Stimulated activated CD4-positive, alpha-beta T cell treated with anti-CD3 and anti-CD28 coated beads, Interleukin-4, amount 100 ng/mL, for 48 hours (primary cell): ENCODE results near the gene P2RY12.

Source experiments
- DNase-seq, 2 donors: peaks; one replicate each; pipeline ENCODE4 v3.0.0-alpha.2; 2020; ENCODE audit warnings: low read depth in 2 of 2

The P2RY12 gene

DNA sequence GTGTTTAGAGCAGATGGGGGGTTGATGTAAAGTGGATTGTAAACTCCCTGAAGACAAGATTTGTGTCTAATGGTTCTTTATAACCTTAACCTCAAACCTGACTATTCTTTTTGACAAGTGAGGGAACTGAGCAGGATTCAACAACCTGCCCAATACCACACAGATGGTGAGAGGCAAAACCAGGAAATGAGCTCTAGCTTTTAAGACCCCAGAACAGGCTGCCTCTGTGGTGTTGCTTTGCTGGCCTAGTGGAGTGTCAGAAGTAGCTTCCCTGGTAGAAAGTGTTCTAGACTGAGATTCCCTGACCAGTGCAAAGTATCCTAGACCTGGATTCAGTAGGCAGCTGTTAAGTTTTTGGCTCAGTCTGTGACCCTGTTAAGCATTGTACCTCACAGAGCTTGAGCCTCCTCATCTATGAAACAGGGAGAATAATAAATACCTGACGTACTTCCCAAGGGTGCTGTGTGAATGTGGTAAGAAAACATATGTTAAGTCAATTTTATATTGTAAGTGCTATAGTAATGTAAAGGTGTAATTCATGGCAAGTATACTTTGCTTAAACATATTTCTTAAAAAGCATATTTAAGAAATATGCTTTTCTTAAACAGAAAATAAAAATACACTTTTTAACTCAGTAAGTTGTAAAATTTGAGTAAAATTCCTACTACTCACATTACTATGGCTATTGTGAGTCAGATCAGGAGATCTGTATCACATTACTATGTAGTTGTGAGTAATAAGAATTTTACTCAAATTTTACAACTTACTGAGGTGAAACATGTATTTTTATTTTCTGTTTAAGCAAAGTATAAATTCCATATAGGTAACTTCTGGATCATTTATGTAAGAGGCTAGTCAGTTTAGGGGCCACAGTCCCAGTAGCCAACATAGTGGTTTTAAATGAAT, 76.7 kb downstream of the P2RY12 start:
- DNase-seq = no peak

DNA sequence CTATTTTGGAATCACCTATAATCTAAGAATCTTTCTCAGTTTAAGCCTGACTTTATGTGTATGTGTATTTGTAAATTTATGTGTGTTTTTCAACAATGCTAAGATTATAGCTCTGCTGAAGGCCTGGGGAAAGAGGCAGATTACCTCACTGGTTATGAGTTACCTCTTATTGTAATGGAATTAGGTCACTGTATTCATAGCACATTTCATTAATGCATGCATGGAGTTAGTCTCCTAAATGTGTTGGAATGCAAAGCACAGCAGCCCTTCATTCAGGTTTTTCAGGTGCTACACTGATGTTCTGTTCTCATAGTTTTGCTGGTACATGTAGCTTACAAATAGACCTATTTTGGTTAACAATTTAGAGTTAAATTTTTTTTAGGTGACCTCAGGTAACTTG, 77.4 kb downstream of the P2RY12 start:
- no peak for DNase-seq

DNA sequence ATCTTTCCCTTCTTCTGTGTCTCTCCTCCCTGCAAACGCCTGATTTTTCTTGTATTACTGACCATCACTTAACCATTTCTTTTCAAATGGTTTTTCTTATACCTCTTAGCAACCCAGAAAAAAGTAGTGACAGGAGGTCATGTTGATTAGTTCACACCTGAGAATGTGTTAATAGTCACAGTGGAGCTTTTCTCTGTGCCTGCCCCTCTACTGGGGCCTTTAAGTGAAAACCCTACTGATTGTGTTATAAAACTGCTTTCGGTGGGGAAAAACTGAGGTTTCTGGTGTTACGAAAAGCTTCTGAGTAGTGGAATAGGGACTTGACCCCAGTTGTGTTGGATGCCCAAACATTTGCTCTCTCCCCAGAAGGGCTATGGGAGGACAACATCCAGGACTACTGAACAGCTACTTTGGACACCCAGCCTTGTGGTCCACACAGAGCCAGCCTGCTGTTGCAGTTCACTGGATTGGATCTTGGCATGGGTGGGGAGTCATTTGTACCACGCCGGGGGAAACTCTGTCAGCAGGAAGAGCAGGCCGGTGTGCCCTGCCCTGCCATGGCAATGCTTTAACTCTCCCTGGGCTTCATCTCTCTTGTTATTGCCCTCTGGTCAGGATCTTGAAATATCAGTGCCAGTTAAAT, 78.3 kb downstream of the P2RY12 start:
- DNase-seq = no peak

DNA sequence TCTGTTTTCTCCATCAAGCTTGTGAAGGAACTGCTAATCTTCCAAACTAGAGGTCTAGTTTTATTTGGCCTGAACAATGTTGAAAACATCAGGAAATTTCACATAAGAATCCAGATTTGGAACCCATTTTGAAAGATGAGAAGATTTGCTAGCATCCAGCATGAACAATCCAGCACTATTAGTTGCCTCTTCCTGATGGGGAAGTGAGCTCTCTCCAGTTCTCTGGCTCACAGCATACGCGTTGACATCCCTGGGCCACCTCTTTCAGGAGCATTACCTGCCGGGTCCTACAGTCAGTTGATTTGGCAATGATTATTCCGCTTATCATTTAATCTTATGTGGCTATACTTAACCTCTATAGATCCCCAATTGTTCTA, 78.8 kb downstream of the P2RY12 start:
- DNase-seq = no peak

DNA sequence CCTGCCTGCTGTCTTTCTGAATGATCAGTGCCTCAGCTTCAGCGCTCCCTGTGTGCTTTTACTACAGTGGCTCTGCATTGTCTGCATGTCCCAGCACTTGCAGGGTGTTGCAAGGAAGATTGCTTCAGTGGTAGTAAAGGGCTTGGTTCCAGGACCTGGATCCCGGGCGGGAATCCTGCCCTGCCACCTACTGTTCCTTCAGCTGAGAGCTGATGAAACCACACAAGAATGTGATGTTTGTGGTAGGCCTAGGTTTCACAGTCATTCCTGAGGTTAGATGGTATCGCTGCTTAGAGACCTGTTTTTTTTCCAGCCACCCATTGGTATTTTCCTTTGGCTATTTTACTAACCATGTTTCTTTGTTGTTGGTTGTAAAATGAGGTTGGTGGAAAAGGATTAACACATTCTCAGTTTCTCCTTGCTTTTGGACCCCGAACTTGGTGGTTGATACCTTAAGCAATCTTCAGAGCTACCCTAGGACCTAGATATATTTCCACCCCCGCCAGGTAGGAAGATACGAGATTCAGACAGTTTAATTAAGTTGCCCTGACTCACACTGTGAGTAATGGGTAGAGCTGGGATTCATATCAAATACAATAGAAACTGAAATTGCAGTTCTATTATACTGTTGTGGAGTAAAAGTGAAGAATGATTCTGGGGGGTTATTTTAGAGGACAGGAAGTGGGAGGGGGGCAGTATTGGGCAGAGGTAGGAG, 79.3 kb downstream of the P2RY12 start:
- no peak for DNase-seq

DNA sequence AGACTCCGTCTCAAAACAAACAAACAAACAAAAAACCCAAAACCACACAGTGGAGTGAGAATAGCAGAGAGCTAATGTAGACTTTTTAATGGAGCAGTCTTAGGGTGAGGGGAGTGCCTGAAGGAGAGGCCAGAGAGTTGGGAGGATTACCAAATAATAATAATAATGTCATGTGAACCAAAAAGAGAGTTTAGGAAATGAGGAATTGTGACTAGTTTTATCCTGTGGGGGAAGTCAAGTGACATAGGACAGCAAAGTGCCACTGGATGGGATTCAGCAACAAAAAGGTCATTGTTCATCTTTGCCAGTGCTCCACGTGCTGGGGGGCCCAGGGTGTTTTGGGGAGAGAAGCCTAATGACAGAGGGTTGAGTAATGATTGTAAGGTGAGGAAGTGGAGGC, 80.8 kb downstream of the P2RY12 start:
- no peak for DNase-seq

DNA sequence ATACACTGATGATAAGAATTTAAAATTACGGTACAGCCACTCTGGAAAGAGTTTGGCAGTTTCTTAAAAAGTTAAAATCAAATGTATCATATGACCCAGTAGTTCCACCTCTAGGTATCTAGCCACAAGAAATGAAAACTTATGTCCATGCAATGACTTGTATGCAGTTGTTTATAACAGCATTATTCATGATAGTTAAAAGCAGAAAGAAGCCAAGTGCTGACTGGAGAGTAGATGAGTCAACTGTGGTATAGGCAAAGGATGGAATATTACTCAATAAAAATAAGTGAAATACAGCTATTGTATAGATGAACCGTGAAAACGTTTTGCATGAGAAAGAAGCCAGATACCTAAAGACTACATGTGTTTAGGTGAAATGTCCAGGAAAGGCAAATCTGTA, 82.8 kb downstream of the P2RY12 start:
- DNase-seq = no peak

DNA sequence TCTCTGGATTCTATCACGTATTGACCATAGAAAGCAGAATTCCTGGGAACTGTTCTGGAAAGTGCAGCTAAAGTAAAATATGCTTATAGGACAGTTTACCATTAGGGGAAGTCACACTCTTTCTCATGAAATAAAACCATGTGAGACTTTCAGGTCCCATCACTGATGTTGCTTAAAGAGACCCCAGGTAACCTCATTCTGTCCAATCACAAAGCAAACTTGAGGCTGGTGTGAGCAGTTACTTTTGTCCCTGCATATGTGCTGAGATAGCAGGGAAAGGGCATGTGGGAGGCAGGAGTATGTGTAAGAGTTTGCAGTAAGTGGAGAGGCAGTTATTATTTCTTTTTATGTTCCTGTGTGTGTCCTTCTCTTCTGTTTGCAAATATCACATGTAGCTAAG, 84.0 kb downstream of the P2RY12 start:
- no peak for DNase-seq

DNA sequence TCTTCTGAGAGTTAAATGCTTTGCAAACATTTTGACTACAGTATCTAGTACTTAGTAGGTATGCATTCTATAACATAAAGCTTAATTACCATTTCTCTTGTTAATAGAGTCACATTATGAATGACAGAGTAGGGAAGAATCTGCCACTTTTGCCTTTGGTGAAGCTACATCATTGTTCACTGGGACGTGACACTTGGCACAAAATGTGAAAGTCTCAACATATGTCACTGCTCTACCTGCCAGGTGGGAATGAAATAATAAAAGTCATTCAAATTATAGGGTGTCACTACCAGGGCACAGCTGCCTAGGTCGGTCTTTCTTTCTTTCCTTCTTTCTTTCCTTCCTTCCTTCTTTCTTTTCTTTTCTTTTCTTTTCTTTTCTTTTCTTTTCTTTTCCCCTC, 85.5 kb downstream of the P2RY12 start:
- no peak for DNase-seq

DNA sequence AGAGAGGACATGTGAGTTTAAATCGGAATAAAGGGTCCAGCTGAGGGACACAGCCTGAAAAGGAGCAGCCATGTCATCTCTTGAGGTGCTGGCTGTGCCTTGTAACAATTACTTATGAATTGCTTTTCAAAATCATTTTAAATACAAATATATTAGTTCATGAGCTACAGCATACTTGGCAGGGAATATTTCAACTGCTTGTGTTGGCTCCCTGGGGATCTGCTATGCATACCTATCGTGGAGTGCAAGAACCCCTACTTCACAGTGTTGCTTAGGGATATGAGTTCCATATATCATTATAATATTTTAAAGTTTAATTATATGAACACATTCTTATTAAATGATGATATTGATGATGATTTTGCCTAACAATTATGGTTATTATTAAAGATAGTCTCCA, 87.1 kb downstream of the P2RY12 start:
- no peak for DNase-seq

DNA sequence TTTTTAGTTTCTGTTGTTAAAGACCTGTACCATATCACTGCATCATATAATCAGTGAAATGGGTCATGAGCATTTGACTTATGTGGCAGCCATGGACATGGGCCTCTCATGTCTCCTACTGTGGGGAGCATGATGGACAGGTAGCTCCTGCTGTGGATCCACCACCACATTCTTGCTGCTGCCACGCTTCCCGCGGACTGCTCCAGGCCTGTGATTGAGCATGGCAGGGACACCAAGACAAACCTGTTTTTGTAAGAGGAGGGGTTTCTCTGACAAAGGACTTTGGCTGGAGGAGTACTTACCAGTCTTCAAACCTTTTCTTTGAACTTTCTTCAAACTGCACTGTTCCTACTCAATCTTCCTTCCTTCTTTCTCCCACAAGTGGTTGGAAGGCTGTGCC, 88.3 kb downstream of the P2RY12 start:
- DNase-seq = no peak

DNA sequence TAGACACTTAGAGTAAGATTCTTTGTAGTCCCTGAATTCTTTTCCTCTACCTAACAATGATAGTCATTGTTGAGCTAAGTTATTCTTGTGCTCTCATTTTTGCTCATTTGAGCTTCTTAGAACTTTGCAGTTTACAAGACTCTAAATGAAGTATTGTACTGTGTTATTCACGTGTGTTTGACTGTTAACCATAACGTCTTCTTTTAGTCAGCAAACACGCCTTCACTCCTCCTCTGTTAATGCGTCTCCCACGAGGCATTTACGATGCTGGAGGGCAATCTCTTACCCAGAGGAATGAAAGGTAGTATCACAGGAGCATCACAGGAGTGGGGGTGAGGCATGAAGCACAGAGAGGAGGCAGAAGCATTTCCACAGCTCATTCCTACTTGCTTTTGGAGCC, 91.4 kb downstream of the P2RY12 start:
- no peak for DNase-seq

DNA sequence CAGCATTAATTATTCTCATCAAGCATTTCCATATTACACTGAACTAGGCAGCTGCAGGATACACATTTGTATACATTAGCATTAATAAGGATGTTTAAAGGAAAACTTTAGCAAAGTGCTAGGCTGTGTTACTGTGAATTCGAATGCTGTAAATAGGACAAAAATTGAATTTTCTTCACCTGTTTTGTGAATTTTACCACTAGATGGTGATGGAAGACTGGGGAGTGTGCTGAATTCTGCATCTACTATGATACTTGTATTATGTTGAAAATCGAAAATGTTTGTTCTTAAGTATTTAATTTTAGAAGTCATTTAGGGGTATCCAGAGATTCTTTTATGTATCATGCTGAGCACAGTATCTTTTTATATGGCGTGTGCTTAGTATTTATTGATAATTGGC, 93.9 kb downstream of the P2RY12 start:
- no peak for DNase-seq

DNA sequence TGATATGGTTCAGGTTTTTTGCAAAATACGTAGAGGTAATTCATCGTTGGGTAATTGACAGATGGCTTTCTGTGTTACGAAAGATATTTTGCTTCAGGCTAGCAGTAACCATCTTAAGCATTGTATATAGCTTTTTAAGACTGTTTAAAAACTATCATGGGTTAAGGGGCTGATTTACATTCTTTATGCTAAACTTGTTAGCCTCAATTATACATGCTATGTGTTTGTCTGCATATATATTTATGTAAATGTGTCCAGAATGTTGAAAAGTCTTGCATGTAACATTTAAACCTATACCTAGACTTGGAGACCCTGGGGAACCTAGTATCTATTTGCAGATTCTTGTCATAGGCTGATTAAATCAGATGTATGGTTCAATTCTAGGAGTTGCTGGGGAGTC, 95.1 kb downstream of the P2RY12 start:
- no peak for DNase-seq
